Measurements from ENCODE around the gene TSPAN14. TPM values are rescaled to one million over a fixed set of nuclear protein-coding genes. Genes with fewer than 3 reads are reported as not detected.
"Not testable (repeated sequence)": the region's sequence is repeated elsewhere in the genome, so short reads cannot be mapped to it uniquely, and the experiment has no call there.

TSPAN14 gene
- total RNA-seq, result 51.4 and 199 TPM in 2 replicates

GRCh38 chr10:80453842-80454512 lies at the start of gene TSPAN14:
Gene TSPAN14 (plus strand): TSS chr10:80454310. CDS start chr10:80489234, 34,924 bp downstream.
- DNase-seq (ENCODE audit: low read depth), result no peak

GRCh38 chr10:80405035-80405434 lies 49.1 kb upstream of the TSPAN14 start:
- no peak for DNase-seq (ENCODE audit: low read depth)

GRCh38 chr10:80405626-80406025 lies 48.5 kb upstream of the TSPAN14 start:
- DNase-seq (ENCODE audit: low read depth), result no peak

- DNase-seq (ENCODE audit: low read depth), result no peak
These were observed 47.9 kb upstream of the TSPAN14 start for GRCh38 chr10:80406204-80406603.

- DNase-seq (ENCODE audit: low read depth), result peak; percentile 60
These were observed 46.3 kb upstream of the TSPAN14 start for GRCh38 chr10:80407812-80408241.

GRCh38 chr10:80408242-80409101 lies 45.6 kb upstream of the TSPAN14 start, which contains the start of gene PRXL2A:
Gene PRXL2A (plus strand): TSS chr10:80408551. CDS start chr10:80420468, 11,917 bp downstream.
- no peak for DNase-seq (ENCODE audit: low read depth)

- DNase-seq (ENCODE audit: low read depth), result no peak
These were observed 45.0 kb upstream of the TSPAN14 start for GRCh38 chr10:80409121-80409520.

- DNase-seq (ENCODE audit: low read depth), result no peak
These were observed 44.0 kb upstream of the TSPAN14 start for GRCh38 chr10:80410122-80410521.

GRCh38 chr10:80410578-80411145 lies 43.4 kb upstream of the TSPAN14 start:
- no peak for DNase-seq (ENCODE audit: low read depth)

GRCh38 chr10:80411267-80411668 lies 42.8 kb upstream of the TSPAN14 start:
- peak; percentile 79 for DNase-seq (ENCODE audit: low read depth)

GRCh38 chr10:80411681-80412220 lies 42.4 kb upstream of the TSPAN14 start:
- DNase-seq (ENCODE audit: low read depth), result no peak

GRCh38 chr10:80412486-80412885 lies 41.6 kb upstream of the TSPAN14 start:
- peak; percentile 71 for DNase-seq (ENCODE audit: low read depth)

GRCh38 chr10:80413271-80413996 lies 40.7 kb upstream of the TSPAN14 start:
- DNase-seq (ENCODE audit: low read depth), result peak; percentile 90

GRCh38 chr10:80414142-80414895 lies 39.8 kb upstream of the TSPAN14 start:
- DNase-seq (ENCODE audit: low read depth), result no peak

GRCh38 chr10:80415734-80416478 lies 38.2 kb upstream of the TSPAN14 start:
- peak; percentile 92 for DNase-seq (ENCODE audit: low read depth)

- peak; percentile 84 for DNase-seq (ENCODE audit: low read depth)
These were observed 37.5 kb upstream of the TSPAN14 start for GRCh38 chr10:80416479-80417098.

- DNase-seq (ENCODE audit: low read depth), result not testable (repeated sequence)
These were observed 36.9 kb upstream of the TSPAN14 start for GRCh38 chr10:80417256-80417655.

- no peak for DNase-seq (ENCODE audit: low read depth)
These were observed 32.9 kb upstream of the TSPAN14 start for GRCh38 chr10:80421050-80421706.
